GM23338 (cell line): ENCODE results near the gene ELAPOR2.

Experiments
- CREB1 ChIP-seq: fragments of 250-450 bp; sonication (Bioruptor Pico); IDR thresholded peaks from 2 replicates; pipeline ENCODE4 v1.5.0; 2020; ENCODE audit warnings: low read depth, mild to moderate bottlenecking, moderate library complexity
- ETS1 ChIP-seq: IDR thresholded peaks from 2 replicates; pipeline ENCODE4 v1.6.1; 2016; ENCODE audit warnings: antibody characterized with exemption
- EZH2 ChIP-seq: fragments of 200-600 bp; sonication (generic); IDR thresholded peaks from one replicate; pipeline ENCODE4 v1.8.0; 2017; ENCODE audit warnings: antibody characterized with exemption, mild to moderate bottlenecking, low read depth; ENCODE audit not compliant: unreplicated experiment
- EZH2phosphoT487 ChIP-seq: fragments of 200-600 bp; sonication (generic); IDR thresholded peaks from one replicate; pipeline ENCODE4 v1.8.1; 2018; ENCODE audit warnings: antibody characterized with exemption; ENCODE audit not compliant: unreplicated experiment
- JUNB ChIP-seq: IDR thresholded peaks from one replicate; pipeline ENCODE4 v1.6.1; 2016; ENCODE audit warnings: antibody characterized with exemption; ENCODE audit not compliant: unreplicated experiment
- NANOG ChIP-seq: IDR thresholded peaks from 2 replicates; pipeline ENCODE4 v1.6.1; 2016; ENCODE audit warnings: antibody characterized with exemption, borderline replicate concordance
- REST ChIP-seq: IDR thresholded peaks from one replicate; pipeline ENCODE4 v1.6.1; 2018; ENCODE audit warnings: antibody characterized with exemption; ENCODE audit not compliant: unreplicated experiment
- TF ChIP-seq, protein P1 (sequence below), 2 experiments: fragments of 200-600 bp in 1 of 2; sonication (generic) in 1 of 2; conservative IDR thresholded peaks; 2 replicates each; pipeline versions ENCODE4 v1.5.1 to v1.6.1; 2016 to 2017; ENCODE audit warnings: antibody characterized with exemption in 2 of 2, low read depth in 2 of 2, mild to moderate bottlenecking in 2 of 2, moderate library complexity in 1 of 2

DNA sequence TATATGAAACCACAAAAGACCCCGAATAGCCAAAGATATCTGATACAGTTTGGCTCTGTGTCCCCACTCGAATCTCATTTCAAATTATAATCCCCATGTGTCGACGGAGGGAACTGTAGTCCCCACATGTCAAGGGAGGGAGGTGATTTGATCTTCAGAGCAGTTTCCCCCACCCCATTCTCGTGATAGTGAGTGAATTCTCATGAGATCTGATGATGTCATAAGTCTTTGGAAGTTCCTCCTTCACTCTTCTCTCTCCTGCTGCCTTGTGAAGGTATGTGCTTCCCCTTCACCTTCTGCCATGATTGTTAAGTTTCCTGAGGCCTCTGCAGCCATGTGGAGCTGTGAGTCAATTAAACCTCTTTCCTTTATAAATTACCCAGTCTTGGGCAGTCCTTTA is 13.0 kb downstream of the ELAPOR2 start:
- TF ChIP-seq, protein P1, sequence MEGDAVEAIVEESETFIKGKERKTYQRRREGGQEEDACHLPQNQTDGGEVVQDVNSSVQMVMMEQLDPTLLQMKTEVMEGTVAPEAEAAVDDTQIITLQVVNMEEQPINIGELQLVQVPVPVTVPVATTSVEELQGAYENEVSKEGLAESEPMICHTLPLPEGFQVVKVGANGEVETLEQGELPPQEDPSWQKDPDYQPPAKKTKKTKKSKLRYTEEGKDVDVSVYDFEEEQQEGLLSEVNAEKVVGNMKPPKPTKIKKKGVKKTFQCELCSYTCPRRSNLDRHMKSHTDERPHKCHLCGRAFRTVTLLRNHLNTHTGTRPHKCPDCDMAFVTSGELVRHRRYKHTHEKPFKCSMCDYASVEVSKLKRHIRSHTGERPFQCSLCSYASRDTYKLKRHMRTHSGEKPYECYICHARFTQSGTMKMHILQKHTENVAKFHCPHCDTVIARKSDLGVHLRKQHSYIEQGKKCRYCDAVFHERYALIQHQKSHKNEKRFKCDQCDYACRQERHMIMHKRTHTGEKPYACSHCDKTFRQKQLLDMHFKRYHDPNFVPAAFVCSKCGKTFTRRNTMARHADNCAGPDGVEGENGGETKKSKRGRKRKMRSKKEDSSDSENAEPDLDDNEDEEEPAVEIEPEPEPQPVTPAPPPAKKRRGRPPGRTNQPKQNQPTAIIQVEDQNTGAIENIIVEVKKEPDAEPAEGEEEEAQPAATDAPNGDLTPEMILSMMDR (conservative IDR thresholded peaks at IDR 0.05; ENCODE audit: low read depth in 2 of 2): no peak
- no peak for TF ChIP-seq ETS1
- TF ChIP-seq EZH2phosphoT487: no peak
- TF ChIP-seq EZH2: no peak
- no peak for TF ChIP-seq JUNB
- TF ChIP-seq NANOG: no peak
- no peak for TF ChIP-seq CREB1 (CRISPR knock-in tag)
- no peak for TF ChIP-seq REST
